Choroid plexus epithelial cell (primary cell): ENCODE data around the gene RASAL3.
A peak's percentile ranks its signal among the peaks of the same experiment; 100 is the strongest.

Experiments used
- DNase-seq: peaks from one replicate; pipeline ENCODE4 v3.0.0-alpha.2; 2010; ENCODE audit warnings: low read depth
- H3K4me3 ChIP-seq: 2 replicates; pipeline ENCODE4 v1.5.1; 2011; ENCODE audit warnings: low read depth, mild to moderate bottlenecking, control low read depth, low read length, moderate library complexity
- CTCF ChIP-seq: conservative IDR thresholded peaks from 2 replicates; pipeline ENCODE4 v1.5.1; 2011; ENCODE audit warnings: low read depth, mild to moderate bottlenecking, control low read depth, inconsistent platforms, low read length, moderate library complexity

The RASAL3 gene

GRCh38 chr19:15450528-15450890 lies 13.8 kb downstream of the RASAL3 start:
- no peak overlapping the region for H3K4me3 ChIP-seq
- TF ChIP-seq CTCF, result no peak
- no peak for DNase-seq

DNA sequence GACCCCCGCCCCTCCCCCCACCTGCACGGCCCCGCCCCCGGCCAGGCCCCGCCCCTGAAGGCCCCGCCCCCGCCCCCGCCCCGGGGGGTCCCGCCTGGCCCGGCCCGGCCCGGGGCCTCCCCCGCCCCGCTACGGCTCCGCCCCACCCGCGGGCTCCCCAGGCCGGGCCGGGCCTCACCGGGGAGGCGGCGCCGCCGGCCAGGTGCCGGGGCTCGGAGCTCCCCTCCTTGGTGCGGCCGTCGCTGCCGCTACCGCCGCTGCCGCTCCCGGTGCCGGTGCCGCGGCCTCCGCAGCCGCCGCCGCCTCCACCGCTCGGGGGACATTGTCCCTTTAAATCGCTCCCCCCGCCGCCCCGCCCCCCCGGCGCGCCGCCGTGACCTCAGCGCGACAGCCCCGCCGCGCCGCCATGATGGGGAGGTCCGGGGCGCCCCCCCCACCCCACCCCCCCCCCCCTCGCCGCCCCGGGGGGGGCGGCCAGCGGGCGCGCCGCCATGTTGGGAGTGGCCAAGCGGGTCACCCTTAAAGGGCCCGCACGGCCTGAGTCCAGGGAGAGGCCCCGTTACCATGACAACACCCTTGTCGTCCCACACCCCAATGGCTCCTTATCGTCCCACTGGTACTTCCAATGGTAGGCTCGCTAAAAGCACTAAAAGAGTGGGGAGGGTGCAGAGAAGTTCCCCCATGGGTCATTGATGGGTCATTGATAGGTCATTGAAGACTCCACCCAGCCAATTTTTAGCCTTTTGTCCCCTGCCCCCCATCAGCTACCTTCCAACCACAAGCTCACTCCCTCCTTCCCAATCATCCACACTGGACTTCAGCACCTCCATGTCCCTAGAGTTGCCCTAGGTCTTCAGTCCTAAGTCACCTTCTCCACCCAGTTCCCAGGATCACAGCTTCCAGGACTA lies 14.5 kb downstream of the RASAL3 start, which contains the start of gene WIZ:
Gene WIZ, minus strand, starts transcription at position 337 of the 908 bp plus-strand sequence. CDS start 1,649 bp downstream, outside the sequence.
- H3K4me3 ChIP-seq, result peak within 1 kb of the TSS; percentile 70
- DNase-seq, result peak; percentile 70
- no peak for TF ChIP-seq CTCF

- peak overlapping the region; percentile 70 for H3K4me3 ChIP-seq
- no peak for DNase-seq
- no peak for TF ChIP-seq CTCF
Measured at GRCh38 chr19:15448778-15449619, 15.3 kb downstream of the RASAL3 start.

GRCh38 chr19:15448044-15448777 lies 16.1 kb downstream of the RASAL3 start:
- DNase-seq, result no peak
- H3K4me3 ChIP-seq, result peak overlapping the region; percentile 70
- TF ChIP-seq CTCF, result no peak

GRCh38 chr19:15447057-15447456 lies 17.3 kb downstream of the RASAL3 start:
- DNase-seq, result no peak
- H3K4me3 ChIP-seq, result no peak overlapping the region
- TF ChIP-seq CTCF, result no peak

DNA sequence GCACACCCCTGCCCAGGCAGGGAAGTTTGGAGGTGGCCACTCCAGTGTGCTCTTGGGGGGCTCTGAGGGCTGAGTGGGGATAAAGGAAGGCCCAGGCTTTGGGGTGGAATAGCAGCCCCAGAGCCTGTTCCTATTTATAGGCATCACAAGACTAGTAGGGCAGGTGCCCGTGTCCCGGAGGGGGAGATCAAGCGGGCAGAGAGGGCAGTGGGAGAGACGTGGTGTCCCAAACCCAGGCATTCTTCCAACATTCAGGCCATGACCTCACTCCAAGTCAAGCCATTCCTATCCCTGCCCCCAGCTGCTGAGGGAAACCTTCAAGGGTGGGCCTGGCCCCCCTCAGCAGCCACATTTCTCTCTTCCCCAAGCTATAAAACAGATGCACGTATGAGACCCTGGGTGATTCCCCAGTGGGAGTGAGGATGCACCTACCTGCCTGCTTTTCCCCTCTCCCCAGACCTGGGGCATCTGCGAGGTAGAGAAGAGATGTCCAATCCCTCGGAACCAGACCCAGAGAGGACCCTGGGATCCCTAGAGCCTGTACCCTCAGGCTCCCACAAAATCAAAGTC lies 18.5 kb downstream of the RASAL3 start:
- no peak for DNase-seq
- no peak overlapping the region for H3K4me3 ChIP-seq
- no peak for TF ChIP-seq CTCF
